ENCODE measurements around the gene NCKAP5L. TPM values are rescaled to one million over a fixed set of nuclear protein-coding genes. Genes with fewer than 3 reads are reported as not detected.

The NCKAP5L gene
- total RNA-seq, 2 donors from 2014 or later: 21.2 to 24.1 TPM

- Histone ChIP-seq H3K4me1 (ENCODE audit: control insufficient read depth, insufficient read depth, low read length) (no peaks in the 10 kb centered on the region), H3K4me3 (ENCODE audit: low read length) (no peak overlapping the region), H3K9me3 (ENCODE audit: control insufficient read depth, low read length) (no peaks in the 10 kb centered on the region), H3K9ac (ENCODE audit: extremely low read depth, low read length, poor library complexity, severe bottlenecking) (no peak overlapping the region), H3K27ac (ENCODE audit: low read depth, low read length) (no peak overlapping the region), H3K36me3 (ENCODE audit: control insufficient read depth, insufficient read depth, low read length) (peaks cover 40% of the 10 kb centered on the region), H3K27me3 (ENCODE audit: control insufficient read depth, insufficient read depth, low read length, poor library complexity, severe bottlenecking) (no peaks in the 10 kb centered on the region)
- Mint-ChIP-seq H3K4me3 (no peak overlapping the region), H3K9me3 (no peaks in the 10 kb centered on the region), H3K27me3 (ENCODE audit: insufficient read depth) (no peaks in the 10 kb centered on the region), H3K27ac (no peak overlapping the region), H3K4me1 (no peaks in the 10 kb centered on the region), H3K36me3 (ENCODE audit: low read depth) (peaks cover 40% of the 10 kb centered on the region)
- WGBS, 2 experiments (ENCODE audit: insufficient coverage in 1 of 2, insufficient read length in 1 of 2): 95% methylated on average over 7 to 8 of the region's 8 CpGs
- TF ChIP-seq CTCF (conservative IDR thresholded peaks at IDR 0.05): no peak
- no peak for DNase-seq
Measured at GRCh38 chr12:49766115-49766455, 62.1 kb downstream of the NCKAP5L start.

GRCh38 chr12:49764126-49764525, 64.1 kb downstream of the NCKAP5L start:
- Histone ChIP-seq H3K4me3 (ENCODE audit: low read length) (no peak overlapping the region), H3K27ac (ENCODE audit: low read depth, low read length) (no peak overlapping the region), H3K9me3 (ENCODE audit: control insufficient read depth, low read length) (no peaks in the 10 kb centered on the region), H3K36me3 (ENCODE audit: control insufficient read depth, insufficient read depth, low read length) (peaks cover 58% of the 10 kb centered on the region), H3K9ac (ENCODE audit: extremely low read depth, low read length, poor library complexity, severe bottlenecking) (no peak overlapping the region), H3K27me3 (ENCODE audit: control insufficient read depth, insufficient read depth, low read length, poor library complexity, severe bottlenecking) (no peaks in the 10 kb centered on the region), H3K4me1 (ENCODE audit: control insufficient read depth, insufficient read depth, low read length) (no peaks in the 10 kb centered on the region)
- DNase-seq: no peak
- H3K4me3 Mint-ChIP-seq: no peak overlapping the region
- H3K4me1 Mint-ChIP-seq: no peaks in the 10 kb centered on the region
- no peaks in the 10 kb centered on the region for H3K9me3 Mint-ChIP-seq
- H3K27ac Mint-ChIP-seq: peak overlapping the region; percentile 30
- H3K27me3 Mint-ChIP-seq (ENCODE audit: insufficient read depth): no peaks in the 10 kb centered on the region
- peaks cover 52% of the 10 kb centered on the region for H3K36me3 Mint-ChIP-seq (ENCODE audit: low read depth)
- 90 to 96% methylated on average over 3 of the region's 3 CpGs for WGBS, 2 experiments (ENCODE audit: insufficient coverage in 1 of 2, insufficient read length in 1 of 2)
- TF ChIP-seq CTCF (conservative IDR thresholded peaks at IDR 0.05): no peak

- H3K9ac ChIP-seq (ENCODE audit: extremely low read depth, low read length, poor library complexity, severe bottlenecking): no peak overlapping the region
- Mint-ChIP-seq H3K4me3 (no peak overlapping the region), H3K27ac (peak overlapping the region; percentile 16), H3K4me1 (no peaks in the 10 kb centered on the region), H3K9me3 (no peaks in the 10 kb centered on the region), H3K36me3 (ENCODE audit: low read depth) (peaks cover 62% of the 10 kb centered on the region), H3K27me3 (ENCODE audit: insufficient read depth) (no peaks in the 10 kb centered on the region)
- no peak overlapping the region for H3K27ac ChIP-seq (ENCODE audit: low read depth, low read length)
- DNase-seq: peak; percentile 97
- no peaks in the 10 kb centered on the region for H3K27me3 ChIP-seq (ENCODE audit: control insufficient read depth, insufficient read depth, low read length, poor library complexity, severe bottlenecking)
- no peaks in the 10 kb centered on the region for H3K4me1 ChIP-seq (ENCODE audit: control insufficient read depth, insufficient read depth, low read length)
- peak; percentile 88 for TF ChIP-seq CTCF (conservative IDR thresholded peaks at IDR 0.05)
- WGBS, 2 experiments (ENCODE audit: insufficient coverage in 1 of 2, insufficient read length in 1 of 2): 60 to 75% methylated on average over 4 to 8 of the region's 8 CpGs
- H3K4me3 ChIP-seq (ENCODE audit: low read length): no peak overlapping the region
- H3K9me3 ChIP-seq (ENCODE audit: control insufficient read depth, low read length): no peaks in the 10 kb centered on the region
- peaks cover 68% of the 10 kb centered on the region for H3K36me3 ChIP-seq (ENCODE audit: control insufficient read depth, insufficient read depth, low read length)
Measured at GRCh38 chr12:49763006-49763591, 65.1 kb downstream of the NCKAP5L start.
